HG02970 (cell line): ENCODE measurements around the gene CXXC5.

Experiments used
- ATAC-seq: cut with Tn5 transposase; IDR thresholded peaks from one replicate; pipeline ENCODE4 v1.9.1; 2021; ENCODE audit warnings: mild to moderate bottlenecking, moderate library complexity, moderate number of reproducible peaks; ENCODE audit not compliant: unreplicated experiment, low FRiP score

Gene CXXC5

GRCh38 chr5:139638090-139638735 lies 9.9 kb upstream of the CXXC5 start:
- ATAC-seq, result no peak

DNA sequence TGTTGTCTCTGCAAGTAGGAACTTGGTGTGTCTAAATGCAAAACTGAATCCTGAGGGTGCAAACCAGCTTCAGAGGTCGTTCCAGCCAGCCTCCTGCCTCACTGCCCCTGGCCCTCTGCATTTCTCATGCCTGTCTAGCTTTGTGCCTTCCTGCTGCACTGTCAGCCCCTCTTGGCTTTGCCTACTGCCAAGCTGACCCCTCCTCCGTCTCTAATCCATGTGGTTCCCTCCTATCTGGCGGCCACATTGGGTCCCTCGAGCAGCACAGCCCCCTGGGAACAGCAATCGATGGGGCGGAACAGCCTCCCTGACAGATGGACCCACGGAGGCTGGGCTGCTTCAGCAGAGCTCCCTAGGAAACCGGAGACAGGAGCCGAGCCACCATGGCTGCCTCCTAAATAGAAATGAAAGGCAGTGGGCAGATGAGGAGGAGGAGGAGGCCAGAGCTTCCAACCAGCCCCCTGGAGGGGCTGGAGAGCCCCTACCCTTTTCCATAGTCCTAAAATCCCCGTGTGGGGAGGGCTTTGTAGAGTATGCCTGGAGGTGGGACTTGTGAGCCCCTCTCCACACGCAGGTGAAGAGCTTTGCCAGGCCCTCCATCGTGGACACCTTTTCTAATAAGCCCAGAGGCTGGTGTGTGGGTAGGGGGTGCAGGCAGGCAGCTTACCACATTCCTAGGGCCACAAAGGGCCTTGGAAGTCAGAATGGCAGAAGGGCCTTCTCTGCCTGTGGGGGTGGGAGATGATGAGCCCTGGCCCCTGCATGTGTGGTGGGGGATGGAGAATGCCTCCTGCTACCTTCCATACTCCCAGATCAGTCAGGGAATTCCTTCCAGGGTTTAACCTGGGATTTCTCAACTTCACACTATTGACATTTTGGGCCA lies 9.2 kb upstream of the CXXC5 start:
- no peak for ATAC-seq

GRCh38 chr5:139639619-139640380 lies 8.3 kb upstream of the CXXC5 start:
- no peak for ATAC-seq

GRCh38 chr5:139640421-139641115 lies 7.6 kb upstream of the CXXC5 start:
- ATAC-seq, result no peak

DNA sequence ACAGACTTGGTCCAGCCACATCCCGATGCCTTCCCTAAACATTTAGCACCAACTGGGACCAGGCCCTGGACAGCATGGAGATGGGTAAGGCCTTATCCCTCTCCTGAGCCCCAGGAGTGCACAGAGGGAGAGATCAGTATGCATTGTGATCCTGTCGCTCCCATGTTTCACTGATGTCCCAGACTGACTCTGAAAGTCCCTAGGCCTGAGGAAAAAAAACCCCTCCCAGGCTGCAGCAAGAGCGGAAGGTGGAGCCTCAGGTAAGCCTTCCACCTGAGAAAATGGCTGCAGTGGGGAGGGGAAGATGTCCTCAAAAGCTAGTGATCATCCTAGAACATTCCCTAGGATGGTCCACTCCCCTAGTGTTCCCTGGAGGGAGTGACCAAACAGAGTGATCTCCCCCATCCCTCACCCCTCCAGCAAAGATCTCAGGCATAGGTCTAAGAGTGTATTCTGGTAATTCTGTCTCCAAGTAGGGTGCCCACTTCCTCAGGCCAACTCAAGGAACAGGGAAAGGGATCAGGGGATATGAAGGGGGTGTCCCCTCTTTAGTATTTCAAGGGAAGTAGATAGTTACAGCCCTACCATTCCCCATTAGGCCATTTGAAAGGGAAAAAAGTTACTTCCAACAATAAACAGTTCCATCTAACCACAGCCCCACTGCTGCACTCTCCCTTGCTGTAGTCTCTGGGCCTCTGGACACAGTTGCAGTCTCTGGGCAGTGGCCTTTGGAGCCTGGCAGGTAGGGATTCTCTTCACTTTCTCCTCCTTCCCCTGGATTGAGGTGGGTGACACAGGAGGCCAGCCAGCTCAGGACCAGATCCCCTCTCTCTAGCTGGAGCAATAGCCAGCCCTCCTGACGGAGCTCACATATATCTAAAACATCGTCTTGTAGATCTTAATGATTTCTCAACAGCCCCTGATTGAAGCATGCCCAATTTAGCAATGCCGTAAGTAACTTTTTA lies 6.8 kb upstream of the CXXC5 start:
- no peak for ATAC-seq

DNA sequence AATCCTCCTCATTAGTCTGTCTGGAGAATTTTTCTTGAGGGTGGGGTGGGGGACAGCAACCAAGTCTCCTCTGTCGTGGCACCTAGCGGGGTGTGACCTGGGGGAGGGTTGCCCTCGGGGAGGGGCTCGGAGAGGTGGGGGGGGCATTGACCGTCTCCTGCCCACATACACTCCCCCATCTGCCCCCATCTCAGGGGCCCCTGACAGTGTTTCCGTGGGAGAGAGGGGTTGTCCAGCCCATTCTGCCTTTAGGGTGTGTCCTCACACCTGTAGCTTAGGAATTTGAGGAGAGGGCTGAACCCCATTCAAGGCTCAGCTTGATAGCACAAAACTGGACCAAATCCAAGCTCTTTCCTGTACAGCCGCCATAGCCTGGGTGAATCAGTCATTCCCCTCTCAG lies 5.9 kb upstream of the CXXC5 start:
- ATAC-seq, result no peak

DNA sequence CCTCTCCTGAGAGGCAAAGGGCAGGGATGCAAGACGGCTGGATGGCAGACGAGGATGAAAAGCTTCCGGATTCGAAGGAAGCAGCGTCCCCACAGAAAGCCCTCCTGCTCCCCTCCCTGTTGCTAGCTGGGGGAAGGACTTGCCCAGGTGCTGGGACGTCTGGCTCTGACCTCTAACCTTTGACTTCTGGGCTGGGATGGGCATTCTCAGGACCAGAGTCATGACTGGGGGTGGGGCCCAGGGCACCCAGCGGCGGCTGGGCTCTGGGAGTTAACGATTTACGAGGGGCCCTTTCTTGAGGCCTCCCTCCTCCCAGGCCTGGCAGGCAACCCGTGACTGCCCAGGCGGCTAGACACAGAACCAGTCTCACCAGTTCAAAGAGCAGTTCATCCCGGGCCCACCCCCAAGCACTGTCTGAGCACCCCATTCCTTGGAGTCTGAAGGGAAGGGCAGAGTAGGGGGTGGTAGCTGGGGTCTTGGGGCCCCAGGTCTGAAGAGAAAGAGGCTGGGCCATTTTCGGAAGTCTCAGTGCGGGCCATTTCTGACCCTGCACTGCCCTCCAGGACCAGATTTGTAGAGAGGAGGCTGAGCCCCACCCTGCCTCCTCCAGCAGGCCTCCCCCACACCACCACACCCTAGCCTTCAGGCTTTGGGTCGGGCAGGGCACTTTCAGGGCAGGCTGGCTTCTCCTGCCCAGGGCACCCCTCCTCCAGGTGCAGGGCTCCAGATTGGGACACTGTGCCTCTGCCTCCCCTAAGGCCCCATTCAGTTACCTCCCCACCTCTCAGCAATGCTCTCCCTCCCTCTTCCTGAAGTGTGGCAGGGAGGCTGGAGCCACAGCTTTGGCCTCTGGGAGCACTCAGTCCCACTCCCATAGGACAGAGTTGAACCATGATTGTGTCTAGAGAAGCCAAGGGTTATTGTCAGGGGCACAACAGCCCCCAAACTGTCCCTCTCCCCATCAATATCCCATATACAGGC lies 5.0 kb upstream of the CXXC5 start:
- ATAC-seq, result no peak

DNA sequence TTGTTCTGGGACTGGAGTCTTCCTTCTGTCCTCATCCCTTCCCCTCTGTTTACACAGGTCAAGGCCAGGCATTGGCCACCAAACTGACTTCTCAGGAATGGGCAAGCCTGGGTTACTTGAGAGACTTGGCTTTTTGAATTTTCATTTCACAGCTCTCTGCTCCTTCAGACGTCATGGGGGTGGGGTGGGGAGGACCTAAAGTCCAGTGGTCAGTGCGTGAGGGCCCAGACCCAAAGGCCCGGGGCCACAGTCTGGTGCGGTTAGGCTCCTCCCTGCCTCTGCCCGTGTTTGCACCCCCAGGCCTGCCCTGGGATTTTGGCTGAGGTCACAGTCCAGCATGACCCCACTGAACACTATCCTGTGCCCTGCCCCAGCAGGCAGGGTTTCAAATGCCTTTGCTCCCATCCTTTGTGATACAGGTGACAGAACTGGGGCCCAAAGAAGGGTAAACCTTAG lies 4.1 kb upstream of the CXXC5 start:
- no peak for ATAC-seq

GRCh38 chr5:139644646-139645429 lies 3.3 kb upstream of the CXXC5 start:
- ATAC-seq, result no peak

DNA sequence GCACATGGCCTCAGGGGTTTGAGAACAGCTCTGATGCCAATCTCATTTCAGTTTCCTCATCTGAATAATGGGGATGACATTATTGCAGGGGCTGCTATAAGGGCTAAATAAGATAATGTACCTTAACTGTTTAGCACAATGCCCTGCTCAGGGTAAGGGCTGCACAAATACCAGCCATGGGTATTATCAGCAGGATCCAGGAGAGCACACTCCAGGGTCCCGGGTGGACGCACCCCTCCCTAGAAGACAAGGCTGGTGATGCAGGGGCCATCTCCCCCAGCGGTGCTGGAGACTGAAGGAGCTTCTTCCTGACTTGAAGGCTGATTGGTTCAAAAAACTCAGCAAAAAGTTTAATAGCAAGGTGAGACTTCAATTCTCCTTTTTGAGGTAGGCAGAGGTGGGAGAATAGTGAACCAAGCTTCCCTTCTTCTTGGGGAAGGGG lies 2.7 kb upstream of the CXXC5 start:
- ATAC-seq, result no peak

DNA sequence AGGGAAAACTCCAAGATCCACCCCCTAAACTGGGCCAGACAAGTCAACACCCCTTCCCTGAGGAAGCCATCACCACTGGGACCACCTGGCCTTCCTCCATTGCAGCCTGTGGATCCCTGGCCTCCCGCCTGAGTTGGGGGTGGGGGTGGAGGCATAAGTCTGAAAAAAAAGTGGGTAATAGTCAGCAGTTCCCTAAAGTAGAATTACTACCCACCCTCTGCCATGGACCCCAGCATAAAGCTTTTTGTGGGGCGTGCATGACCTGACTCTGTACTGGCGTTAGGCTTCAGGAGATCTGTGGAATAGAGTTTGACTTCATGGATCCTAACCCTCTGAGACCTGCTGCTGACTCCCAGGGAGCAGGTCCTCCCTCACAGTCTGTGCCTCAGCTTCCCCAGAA lies 2.0 kb upstream of the CXXC5 start:
- no peak for ATAC-seq

GRCh38 chr5:139646912-139647505 lies 1.1 kb upstream of the CXXC5 start:
- no peak for ATAC-seq

- no peak for ATAC-seq
These were observed 494 bp upstream of the CXXC5 start for GRCh38 chr5:139647506-139648204.

- ATAC-seq, result no peak
These were observed 1.2 kb downstream of the CXXC5 start for GRCh38 chr5:139649082-139649991.

DNA sequence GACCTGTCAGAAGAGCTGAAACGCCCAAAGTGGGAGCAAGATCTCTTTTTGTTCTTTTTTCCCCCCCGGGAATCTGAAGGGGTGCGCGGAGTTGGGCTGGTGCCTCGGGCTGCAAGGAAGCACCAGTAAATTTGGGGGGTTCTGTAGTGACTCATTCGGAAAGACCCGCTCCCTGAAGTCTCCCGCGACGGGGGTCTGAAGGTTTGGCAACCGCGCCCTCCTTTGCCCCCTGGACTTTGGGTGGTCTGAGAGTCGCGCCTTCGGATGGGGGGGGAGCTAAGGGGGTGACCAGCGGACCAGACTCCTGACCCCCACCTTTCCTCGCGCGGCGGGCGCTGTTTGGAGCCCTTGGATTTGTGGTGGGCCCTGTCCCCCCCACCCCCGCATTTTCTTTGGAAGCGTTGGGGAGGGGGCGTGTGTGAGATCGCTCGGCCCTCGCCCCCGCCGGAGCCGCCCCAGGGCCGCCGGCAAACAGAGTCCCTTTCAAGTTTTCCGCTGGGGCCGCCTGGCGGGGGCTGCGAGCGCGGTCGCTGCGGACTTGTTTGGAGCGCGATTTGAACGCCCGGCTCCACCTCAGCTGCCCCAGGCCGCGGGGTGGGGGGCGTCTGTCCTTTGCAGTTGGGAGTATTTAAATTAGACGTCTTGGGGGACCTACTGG lies 2.0 kb downstream of the CXXC5 start:
- no peak for ATAC-seq
